GM21723 (cell line): ENCODE results near the gene ARHGEF12.
"Not testable (repeated sequence)": the region's sequence is repeated elsewhere in the genome, so short reads cannot be mapped to it uniquely, and the experiment has no call there.

Experiments
- ATAC-seq: cut with Tn5 transposase; IDR thresholded peaks from one replicate; pipeline ENCODE4 v1.9.1; 2021; ENCODE audit warnings: mild to moderate bottlenecking, moderate library complexity; ENCODE audit not compliant: unreplicated experiment

ARHGEF12 gene

DNA sequence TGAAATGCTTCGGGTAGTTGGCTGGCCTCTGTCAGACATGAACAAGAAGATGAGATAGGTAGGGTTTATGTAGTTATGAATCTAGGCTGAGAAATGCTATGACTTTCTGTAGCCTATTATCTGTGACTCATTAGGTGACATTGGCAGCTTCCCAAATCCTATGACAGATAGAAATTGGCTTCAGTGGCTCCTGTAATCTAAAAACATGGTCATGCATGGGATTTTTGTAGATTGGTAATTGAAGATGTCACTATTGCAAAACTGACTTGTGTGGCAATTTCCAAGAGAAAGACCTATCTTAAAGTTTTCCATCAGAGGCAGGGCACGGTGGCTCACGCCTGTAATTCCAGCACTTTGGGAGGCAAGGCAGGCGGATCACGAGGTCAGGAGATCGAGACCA lies 145.9 kb downstream of the ARHGEF12 start:
- ATAC-seq: no peak

DNA sequence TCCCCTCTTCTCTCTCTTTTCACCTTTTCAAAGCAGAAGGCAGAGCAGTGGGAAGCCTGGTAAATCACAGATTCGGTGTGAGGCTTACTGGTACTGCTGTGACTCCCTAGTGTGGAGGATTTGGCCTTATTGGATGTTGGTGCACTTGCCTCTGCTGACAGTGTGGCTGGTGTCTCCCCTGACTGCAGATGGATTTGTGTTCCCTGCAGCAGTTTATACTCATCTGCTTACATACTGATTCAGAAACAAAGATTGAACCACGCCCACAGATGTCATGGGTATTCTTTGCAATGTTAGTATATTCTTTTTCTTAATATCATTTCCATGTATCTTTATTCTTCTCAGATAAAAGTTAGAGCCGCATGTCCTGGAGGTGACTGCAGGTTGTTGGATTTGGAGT lies 148.5 kb downstream of the ARHGEF12 start:
- no peak for ATAC-seq

DNA sequence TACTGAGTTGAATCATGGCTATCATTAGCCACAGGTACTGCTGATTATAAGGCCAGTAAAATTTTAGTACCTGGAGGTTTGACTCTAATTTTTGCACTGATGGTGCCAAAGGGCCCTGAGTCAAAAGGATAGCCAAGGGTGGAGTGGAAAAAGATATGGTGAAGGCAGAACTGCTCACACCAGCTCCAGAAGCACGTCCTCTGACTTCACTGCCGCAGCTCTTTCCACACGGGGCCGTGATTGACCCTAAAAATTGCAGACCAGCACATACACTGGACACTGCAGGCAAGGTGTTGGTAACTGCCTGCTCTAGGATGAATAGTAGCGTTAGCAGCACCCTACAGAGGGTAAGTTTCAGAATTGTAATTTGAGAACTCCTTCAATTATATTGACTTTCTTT lies 149.9 kb downstream of the ARHGEF12 start:
- ATAC-seq: no peak

DNA sequence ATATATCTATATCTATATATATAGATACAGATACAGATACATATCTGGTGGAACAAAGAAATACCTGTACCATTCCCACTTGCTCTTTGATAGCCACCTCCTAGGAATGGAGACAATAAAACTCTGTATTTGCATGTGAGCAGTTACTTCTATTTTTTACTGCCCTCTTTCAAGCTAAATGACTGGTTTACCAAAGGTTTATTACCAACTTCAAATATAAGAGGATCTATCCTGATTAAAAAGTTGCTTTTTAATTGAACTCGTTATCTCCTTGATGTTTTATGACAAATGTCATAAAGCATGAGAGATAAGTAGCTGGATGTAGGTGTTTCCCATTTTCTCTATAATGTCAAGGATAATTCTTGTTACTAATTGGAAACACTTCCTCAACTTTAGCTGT lies 153.6 kb downstream of the ARHGEF12 start:
- ATAC-seq: no peak

DNA sequence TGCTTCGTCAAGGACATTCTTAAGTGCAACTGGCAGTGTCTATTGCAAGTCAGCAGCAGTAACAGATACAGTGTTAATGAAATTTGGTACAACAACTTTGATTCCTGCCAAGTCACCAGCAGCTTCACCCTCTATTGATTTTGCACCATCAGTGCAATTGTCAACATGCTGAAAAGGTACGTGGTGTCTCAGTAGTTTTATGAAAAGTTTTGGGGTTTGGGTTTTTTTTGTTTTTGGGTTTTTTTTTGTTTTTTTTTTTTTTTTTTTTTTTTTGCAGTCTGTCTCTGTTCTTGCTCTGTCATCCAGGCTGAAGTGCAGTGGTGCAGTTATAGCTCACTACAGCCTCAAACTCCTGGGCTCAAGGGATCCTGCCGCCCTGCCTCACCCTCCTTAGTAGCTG lies 156.3 kb downstream of the ARHGEF12 start:
- no peak for ATAC-seq

DNA sequence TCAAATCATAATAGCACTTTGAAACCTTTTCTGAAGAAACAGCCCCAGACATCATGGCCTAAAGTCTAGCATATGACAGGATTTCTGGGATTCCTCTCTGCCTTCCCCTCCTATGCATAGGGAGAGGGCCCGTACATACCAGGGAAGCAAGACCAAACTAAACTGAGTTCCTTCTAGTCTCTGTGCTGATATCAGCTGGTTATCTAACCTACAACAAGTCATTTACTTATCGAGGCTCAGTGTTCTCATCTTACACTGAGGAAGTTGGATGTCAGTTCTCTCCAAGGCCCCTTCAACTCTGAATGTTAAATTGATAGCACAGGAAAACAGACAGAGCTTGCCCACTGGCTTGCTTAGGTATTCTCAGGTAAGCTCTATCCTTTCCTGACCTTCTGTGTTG lies 158.4 kb downstream of the ARHGEF12 start:
- ATAC-seq: no peak

DNA sequence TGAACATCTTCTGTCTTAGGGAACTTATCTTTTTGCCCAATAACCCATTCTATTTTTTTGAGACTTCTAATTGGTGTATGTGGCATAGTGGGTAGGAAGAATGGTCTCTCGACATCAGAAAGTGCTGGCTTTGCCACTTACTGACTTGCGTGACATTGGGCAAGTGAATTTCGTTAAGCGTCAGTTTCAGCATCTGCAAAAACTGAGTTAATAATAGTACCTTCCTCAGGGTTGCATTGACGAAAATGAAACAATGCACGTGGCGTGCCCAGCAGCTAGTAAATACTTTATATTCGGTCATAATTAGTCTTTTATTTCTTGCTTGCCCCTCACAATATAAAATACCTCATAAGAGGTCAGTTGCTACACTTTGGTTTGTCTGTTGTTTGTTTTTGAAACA lies 162.9 kb downstream of the ARHGEF12 start:
- ATAC-seq: no peak

DNA sequence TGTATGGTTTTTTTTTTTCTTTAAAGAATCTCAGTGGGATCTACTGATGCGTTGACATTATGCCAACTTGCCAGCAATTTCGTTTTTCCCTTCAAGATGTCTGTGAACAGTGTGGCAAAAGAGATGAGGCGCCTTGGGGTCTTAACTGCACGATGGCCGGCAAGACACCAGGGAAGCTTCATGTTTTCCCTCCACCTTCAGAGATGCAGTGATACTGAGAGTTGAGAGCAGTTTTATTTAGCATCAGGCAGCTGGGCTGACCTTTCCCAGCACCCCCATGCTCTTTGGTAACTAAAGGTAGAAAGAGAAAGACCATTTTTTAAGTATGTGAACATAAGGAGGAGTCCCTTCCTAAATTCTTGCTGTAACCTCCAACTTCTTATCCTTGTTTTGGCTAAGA lies 163.6 kb downstream of the ARHGEF12 start:
- ATAC-seq: no peak

DNA sequence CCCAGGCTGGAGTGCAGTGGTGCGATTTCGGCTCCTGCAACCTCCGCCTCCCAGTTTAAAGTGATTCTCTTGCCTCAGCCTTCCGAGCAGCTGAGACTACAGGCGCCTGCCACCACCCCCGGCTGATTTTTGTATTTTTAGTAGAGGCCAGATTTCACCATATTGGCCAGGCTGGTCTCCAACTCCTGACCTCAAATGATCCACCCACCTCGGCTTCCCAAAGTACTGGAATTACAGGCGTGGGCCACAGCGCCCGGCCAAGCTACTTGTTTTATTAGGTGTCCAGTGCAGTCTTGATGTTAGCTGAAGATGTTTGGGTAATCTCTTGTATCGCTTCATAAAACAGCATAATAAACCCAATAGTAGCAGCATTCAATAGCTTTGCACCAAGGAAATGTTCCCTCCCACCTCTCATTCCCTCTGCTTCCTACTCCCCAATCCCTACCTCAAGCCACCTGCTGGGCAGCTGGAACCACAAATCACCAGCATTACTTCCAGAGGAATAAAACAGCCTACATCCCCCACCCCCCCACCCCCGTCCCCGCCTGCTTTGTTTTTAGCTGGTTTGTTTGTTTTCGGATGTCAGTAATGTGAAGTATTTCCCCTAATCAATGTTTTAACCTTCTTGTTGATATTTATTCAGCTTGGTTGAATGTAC lies 164.3 kb downstream of the ARHGEF12 start:
- no peak for ATAC-seq

DNA sequence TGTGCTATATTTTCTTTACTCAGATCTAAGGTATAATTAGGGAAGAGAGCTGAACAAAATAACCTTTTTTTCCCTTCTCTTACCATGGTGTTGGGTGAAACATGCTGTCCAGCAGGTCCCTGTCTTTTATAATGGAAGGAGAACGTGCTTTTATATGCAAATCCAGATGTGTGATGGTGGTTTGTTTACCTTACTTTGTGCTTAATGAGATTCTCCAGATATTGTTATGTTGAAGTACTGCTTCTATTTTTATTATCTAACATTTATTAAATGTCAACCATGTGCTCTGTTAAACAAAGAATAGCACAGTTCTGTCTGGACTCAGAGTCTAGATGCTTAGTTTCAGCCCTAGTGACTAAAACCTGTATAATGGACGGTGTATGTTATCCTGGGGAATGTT lies 165.2 kb downstream of the ARHGEF12 start:
- no peak for ATAC-seq

DNA sequence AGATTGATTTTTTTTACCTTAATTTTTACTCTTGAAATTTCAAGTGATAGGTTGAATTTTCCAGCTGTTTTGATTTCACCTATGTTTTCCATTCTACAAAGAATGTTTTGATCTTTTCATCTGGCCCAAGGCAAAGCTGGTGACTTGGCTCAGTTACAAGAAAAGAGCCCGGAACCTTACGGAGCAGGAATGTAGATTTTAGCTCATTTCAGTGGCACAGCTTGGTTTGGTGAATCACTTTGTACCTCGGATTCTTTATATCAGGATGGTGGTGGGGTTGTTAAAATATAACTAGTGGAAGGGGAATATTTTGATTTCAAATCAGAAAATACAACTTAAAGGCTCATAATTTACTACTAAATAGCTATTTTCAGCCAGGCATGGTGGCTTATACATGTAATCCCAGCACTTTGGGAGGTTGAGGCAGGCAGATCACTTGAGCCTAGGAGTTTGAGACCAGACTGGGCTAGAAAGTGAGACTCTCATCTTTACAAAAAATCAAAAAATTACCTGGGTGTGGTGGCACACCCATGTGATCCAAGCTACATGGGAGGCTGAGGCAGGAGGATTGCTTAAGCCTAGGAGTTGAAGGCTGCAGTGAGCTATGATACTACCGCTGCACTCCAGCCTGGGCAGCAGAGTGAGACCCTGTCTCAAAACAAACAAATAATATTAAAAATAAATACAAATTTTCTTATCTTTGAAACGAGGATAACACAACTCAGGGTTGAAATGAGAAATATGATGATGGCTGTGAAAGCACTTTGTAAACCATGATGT lies 166.0 kb downstream of the ARHGEF12 start:
- ATAC-seq: no peak

DNA sequence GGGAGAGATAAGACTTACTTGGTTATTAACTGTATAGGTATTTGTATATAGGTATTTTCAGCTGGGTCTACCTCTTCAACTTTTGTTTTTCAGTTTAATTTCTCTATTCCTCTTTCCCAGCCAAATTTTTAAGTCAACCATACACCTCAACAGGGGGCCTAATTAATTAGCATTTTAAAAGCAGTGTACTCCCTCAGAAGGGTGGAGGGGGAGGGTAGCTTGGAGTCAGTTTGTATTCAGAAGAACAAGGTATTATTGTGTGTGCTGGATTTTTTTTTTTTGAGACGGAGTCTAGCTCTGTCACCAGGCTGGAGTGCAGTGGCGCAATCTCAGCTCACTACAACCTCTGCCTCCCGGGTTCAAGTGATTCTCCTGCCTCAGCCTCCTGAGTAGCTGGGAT lies 167.3 kb downstream of the ARHGEF12 start:
- not testable (repeated sequence) for ATAC-seq

DNA sequence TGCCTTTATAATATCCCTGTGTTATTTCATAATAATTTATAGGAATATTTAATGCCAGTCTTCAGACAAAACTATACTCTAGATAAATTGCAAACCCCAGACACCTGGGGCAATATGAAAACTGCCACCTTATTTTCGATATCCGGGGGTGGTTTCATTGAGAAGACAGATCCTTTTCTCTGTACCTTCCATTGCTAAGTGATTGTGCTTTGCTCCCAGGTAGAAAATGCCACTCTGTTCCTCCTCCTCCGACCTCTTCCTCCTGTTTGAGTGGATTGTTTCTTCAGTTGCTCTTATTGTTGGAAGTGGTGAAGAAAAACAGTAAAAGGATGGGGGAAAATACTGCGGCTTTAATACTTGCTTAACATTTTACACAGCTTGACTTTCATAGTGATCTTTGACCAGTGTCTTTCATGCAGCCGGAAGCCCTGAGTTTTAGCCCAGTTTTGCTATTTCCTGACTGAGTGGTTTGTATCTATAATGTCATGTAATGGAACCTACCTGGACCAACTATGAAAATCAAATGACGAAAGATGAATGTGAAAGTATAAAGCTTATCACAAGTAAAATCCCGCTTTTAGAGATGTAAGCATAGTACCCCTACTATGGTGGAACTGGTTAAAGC lies 169.7 kb downstream of the ARHGEF12 start:
- no peak for ATAC-seq

DNA sequence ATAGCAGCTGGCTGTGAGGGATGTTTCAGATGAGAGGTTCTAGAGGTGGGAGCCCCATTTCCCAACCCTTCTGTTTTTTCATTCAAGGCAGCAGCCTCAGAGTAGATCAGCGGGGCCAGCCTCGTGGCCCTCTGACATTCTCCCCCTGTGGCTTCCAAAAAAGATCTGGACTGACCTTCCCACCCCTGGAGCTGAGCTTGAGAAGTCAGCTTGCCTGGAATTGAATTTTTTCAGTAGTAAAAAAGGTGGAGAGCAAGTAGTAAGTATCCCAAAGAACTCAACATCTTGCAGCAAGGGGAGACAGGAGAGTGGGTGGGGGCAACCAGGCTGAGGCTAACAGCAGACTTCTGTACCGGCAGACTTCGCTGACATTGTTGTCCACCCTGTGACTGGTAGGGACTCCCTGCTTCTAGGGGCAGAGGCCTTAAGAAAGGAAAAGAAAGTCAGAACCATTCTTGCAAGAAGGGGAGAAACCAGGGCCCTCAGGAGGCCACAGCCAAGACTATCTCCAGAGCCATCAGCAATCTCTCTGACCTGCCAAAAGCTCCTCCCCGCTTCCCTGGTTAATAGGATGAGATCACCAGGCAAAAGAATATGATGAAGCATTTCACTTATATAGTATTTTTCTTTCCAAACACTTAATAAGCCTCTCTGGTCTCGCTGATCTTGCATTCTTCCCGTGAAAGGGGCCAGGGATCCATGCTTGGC lies 173.3 kb downstream of the ARHGEF12 start:
- ATAC-seq: no peak

DNA sequence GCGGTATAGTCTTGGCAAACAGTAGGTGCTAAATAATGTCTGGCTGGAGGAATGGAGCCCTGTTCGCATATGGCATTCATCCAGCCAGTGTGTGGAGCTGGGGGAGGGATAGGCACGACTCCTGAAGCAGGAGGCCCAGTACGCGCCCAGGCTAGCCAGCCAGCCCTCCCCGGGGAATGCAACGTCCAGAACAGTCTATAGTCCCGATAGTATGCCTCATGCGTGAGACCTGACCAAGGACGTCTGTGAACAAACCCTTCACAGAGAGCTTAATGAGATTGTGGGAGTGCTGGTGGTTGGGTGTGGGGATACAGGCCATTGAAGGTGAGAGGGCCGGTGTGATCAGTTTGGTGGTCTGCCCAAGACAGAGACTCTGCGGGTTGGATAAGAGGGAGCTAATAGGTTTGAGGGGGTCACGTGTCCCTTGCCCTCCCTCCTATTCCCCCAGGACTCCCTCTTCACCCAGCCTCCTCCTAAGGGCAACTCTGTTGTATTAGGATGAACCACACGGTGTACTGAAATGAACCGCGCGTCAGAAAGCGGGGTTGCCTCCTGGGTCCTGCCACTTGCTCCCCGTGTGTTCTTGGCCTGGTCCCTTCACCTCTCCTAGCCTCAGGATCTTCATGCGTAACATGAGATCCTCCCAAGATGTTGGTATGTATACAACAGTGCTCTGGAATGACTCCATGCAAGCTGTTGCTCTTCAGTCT lies 174.3 kb downstream of the ARHGEF12 start:
- ATAC-seq: no peak

DNA sequence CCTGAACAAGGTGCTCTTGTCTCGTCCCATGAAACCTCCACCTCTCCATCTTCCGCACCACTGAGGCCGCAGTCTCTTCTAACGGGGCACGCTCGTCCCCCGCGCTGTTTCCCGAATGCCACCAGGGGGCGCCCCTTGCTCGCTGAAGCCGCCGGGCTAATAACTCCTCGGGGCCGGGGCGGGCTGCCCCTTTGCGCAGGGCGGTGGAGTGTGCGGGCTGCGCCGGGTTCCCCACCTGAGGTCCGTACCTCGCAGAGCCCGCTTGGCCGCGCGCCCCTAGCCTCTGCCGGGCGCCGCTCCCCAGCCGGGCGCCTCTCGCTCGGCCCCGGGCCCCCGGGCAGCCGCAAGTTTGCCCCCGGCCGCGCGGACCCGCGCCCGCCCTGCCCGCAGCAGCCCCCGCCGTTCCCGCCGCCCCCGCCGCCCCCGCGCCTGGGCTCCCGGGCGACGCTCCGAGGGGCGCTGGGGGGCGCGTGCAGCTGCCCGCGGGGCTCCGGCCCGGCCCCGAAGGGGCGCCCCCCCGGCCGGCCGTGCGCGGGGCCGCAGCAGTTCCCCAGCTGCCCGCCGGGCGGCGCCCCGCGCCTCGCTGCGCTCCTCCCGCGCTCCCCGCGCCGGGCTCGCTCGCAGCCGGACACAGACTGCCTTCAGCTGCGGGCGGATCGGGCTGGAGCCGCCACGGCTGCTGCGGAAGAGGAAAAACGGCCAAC lies 175.1 kb downstream of the ARHGEF12 start, which contains the start of gene GRIK4:
Gene GRIK4 (plus strand): TSS at position 633 of the 704 bp plus-strand sequence. CDS start 148,571 bp downstream, outside the sequence.
- peak; percentile 89 for ATAC-seq

DNA sequence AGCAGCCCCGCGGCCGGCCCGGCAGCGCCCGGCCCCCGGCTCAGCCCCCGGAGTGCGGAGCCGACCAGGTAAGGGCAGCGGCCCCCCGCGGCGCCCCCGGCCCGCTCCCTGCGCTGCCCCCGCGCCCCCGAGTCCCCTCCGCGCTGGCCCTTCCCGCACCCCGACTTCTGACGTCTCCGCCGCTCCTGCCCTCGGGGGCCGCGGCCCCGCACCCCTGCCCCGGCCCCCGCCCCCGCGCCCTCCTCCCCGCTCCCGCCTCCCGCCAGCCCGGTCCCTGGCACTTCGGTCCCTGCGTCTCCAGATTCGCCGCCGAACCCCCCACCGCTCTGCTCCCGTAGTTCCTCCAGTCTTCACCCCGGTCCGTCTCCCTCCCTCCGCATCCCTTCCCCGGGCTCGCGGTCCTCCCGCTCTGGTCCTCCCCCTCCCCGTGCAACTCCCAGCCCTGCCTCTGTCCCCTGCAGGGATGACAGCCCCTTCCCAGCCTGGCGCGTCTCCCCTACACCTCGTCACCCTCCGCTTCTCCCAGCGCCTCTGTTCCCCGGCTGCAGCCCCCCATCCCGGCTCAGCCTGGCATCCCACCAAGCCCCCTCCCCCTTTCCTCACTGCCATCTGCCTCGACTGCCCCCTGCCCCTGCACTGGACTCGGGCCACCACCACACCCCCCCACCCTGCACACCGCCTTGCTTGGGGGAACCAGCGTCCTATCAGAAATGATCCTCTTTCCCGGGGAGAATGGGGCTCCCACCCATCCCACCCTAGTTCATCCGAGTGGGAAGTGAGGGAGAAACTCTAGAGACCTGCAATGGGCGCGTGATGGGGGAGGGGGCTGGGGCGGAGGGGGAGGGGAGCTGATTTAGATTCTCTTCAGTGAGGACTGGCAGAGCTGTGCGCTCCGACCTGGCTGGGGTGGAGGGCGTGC lies 175.9 kb downstream of the ARHGEF12 start:
- ATAC-seq: no peak

DNA sequence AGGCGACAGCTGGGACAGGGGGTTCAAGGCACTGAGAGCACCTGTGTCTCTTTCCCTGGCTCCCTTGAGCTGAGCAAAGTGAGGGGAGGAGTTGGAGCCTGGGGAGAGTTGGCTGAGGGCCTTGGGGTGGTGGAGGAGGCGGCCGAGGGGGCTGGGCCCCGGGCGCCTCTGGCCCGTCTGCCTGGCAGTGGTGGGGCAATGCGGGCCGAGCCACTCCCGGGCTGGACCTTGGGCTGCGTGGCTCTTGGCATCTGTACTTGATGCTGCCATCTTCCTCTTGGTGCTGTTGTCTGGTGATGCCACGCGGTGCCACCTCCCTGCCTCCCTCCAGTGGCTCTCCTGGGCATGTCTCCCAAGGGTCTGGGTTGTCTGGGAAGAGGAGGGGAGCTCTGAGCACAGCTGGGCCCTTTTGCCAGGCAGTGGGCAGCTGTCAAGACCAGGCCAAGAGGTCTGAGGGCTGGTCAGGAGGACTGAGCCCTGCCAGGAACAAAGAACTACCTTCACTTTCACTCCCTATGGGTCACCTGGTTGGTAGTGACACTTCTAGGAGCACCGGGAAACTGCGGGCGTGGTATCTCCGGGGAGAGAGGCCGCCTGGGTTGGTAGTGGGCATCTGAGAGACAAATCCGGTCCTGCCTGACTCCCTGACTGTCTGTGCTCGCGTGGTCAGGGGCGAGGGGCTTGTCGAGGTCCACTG lies 176.7 kb downstream of the ARHGEF12 start:
- ATAC-seq: no peak
